KMS-11 (cell line): Measurements from ENCODE around the gene PGGT1B.

ENCODE experiments used
- H2AFZ ChIP-seq: fragments of 200-600 bp; sonication (generic); 2 replicates; pipeline ENCODE4 v1.6.1; 2016; ENCODE audit warnings: antibody characterized with exemption, mixed run types, low read depth
- H3K27ac ChIP-seq: fragments of 200-600 bp; sonication (generic); 2 replicates; pipeline ENCODE4 v1.6.1; 2016; ENCODE audit warnings: mild to moderate bottlenecking, mixed run types
- H3K27me3 ChIP-seq: fragments of 200-600 bp; sonication (generic); 2 replicates; pipeline ENCODE4 v1.6.1; 2017; ENCODE audit warnings: mild to moderate bottlenecking, low read depth, mixed run types, moderate library complexity; ENCODE audit not compliant: insufficient read depth
- H3K36me3 ChIP-seq: fragments of 200-600 bp; sonication (generic); 2 replicates; pipeline ENCODE4 v1.6.1; 2017; ENCODE audit warnings: mild to moderate bottlenecking, mixed run types; ENCODE audit not compliant: insufficient read depth
- H3K4me1 ChIP-seq: fragments of 200-600 bp; sonication (generic); 2 replicates; pipeline ENCODE4 v1.6.1; 2016; ENCODE audit warnings: mild to moderate bottlenecking, low read depth, mixed run types; ENCODE audit not compliant: poor library complexity, severe bottlenecking
- H3K4me2 ChIP-seq: fragments of 200-600 bp; sonication (generic); 2 replicates; pipeline ENCODE4 v1.7.0; 2016; ENCODE audit warnings: mild to moderate bottlenecking, mixed run types
- H3K4me3 ChIP-seq: fragments of 200-600 bp; sonication (generic); IDR thresholded peaks from 2 replicates; pipeline ENCODE4 v1.6.1; 2017; ENCODE audit warnings: low read depth, low read length, mixed read lengths; ENCODE audit not compliant: insufficient read depth
- H3K79me2 ChIP-seq: fragments of 200-600 bp; sonication (generic); 2 replicates; pipeline ENCODE4 v1.6.1; 2016; ENCODE audit warnings: low read depth, mixed run types; ENCODE audit not compliant: insufficient read depth
- H3K9ac ChIP-seq: fragments of 200-600 bp; sonication (generic); 2 replicates; pipeline ENCODE4 v1.6.1; 2016; ENCODE audit warnings: mild to moderate bottlenecking, mixed run types
- H4K20me1 ChIP-seq: fragments of 200-600 bp; sonication (generic); 2 replicates; pipeline ENCODE4 v1.6.1; 2016; ENCODE audit warnings: mild to moderate bottlenecking, mixed run types; ENCODE audit not compliant: insufficient read depth
- CTCF ChIP-seq: fragments of 200-600 bp; sonication (generic); conservative IDR thresholded peaks from 2 replicates; pipeline ENCODE4 v1.6.1; 2017; ENCODE audit warnings: low read depth, mild to moderate bottlenecking, antibody characterized with exemption, low read length, moderate library complexity, mixed read lengths

PGGT1B gene

GRCh38 chr5:115241881-115242642, 20.6 kb downstream of the PGGT1B start:
- Histone ChIP-seq H3K4me1 (no peaks in the 10 kb centered on the region), H3K79me2 (no peaks in the 10 kb centered on the region), H3K27ac (no peak overlapping the region), H3K36me3 (0 out of 2 replicates have a peak, but pooled peaks cover 4% of the 10 kb centered on the region), H3K27me3 (no peaks in the 10 kb centered on the region), H3K4me2 (no peak overlapping the region), H2AFZ (no peak overlapping the region), H4K20me1 (no peaks in the 10 kb centered on the region), H3K9ac (no peak overlapping the region), H3K4me3 (no peak overlapping the region)
- no peak for TF ChIP-seq CTCF

GRCh38 chr5:115237066-115237465, 25.6 kb downstream of the PGGT1B start:
- Histone ChIP-seq H4K20me1 (no peaks in the 10 kb centered on the region), H2AFZ (no peak overlapping the region), H3K79me2 (no peaks in the 10 kb centered on the region), H3K9ac (no peak overlapping the region), H3K4me1 (no peaks in the 10 kb centered on the region), H3K27me3 (no peaks in the 10 kb centered on the region), H3K27ac (no peak overlapping the region), H3K4me3 (no peak overlapping the region), H3K4me2 (no peak overlapping the region), H3K36me3 (0 out of 2 replicates have a peak, but pooled peaks cover 4% of the 10 kb centered on the region)
- no peak for TF ChIP-seq CTCF

GRCh38 chr5:115236599-115236998, 26.1 kb downstream of the PGGT1B start:
- Histone ChIP-seq H3K79me2 (no peaks in the 10 kb centered on the region), H3K4me2 (no peak overlapping the region), H3K27ac (no peak overlapping the region), H3K4me3 (no peak overlapping the region), H3K9ac (no peak overlapping the region), H2AFZ (no peak overlapping the region), H3K36me3 (0 out of 2 replicates have a peak, but pooled peaks cover 4% of the 10 kb centered on the region), H3K27me3 (no peaks in the 10 kb centered on the region), H3K4me1 (no peaks in the 10 kb centered on the region), H4K20me1 (no peaks in the 10 kb centered on the region)
- TF ChIP-seq CTCF: no peak

- Histone ChIP-seq H3K36me3 (no peaks in the 10 kb centered on the region), H3K4me3 (no peak overlapping the region), H3K4me2 (no peak overlapping the region), H2AFZ (no peak overlapping the region), H3K9ac (no peak overlapping the region), H3K27me3 (no peaks in the 10 kb centered on the region), H3K79me2 (no peaks in the 10 kb centered on the region), H3K4me1 (no peaks in the 10 kb centered on the region), H4K20me1 (no peaks in the 10 kb centered on the region), H3K27ac (no peak overlapping the region)
- TF ChIP-seq CTCF: no peak
These were observed 31.1 kb downstream of the PGGT1B start for GRCh38 chr5:115231598-115231997.
